Vagina (tissue), 2 donors: Measurements from ENCODE around the gene EHD3.

Source experiments
- POLR2A ChIP-seq, 2 donors: fragments of 450-650 bp; IDR thresholded peaks; one replicate each; pipeline ENCODE4 v1.6.1; 2017; ENCODE audit warnings: antibody characterized with exemption in 2 of 2, mild to moderate bottlenecking in 2 of 2, moderate library complexity in 2 of 2
- TF ChIP-seq, protein P1 (sequence below), 3 experiments: fragments of 450-650 bp in 2 of 3; fragments of 200-600 bp in 1 of 3; sonication (generic) in 1 of 3; IDR thresholded peaks; one replicate each; pipeline ENCODE4 v1.5.1; 2017 to 2019; ENCODE audit warnings: antibody characterized with exemption in 3 of 3, mild to moderate bottlenecking in 2 of 3, moderate library complexity in 2 of 3

DNA sequence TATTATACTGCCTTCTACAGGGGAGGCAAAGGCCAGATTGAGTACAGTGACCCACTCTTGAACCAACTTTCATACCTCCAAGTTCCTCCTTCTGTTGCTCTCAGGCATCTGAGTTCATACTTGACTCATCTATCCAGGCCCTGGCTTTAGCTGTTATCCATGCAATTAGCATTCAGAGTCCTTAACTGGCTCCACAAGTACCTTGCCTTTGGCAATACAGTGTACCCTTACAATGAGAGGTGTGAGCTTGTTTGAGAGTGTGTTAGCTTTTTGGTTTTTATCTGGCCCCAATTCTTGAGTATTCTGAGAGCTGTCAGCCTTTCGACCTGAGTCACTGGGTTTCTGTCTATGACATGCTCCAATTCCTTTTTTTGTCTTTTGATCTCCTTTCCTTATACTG is 60.2 kb downstream of the EHD3 start:
- TF ChIP-seq, protein P1, sequence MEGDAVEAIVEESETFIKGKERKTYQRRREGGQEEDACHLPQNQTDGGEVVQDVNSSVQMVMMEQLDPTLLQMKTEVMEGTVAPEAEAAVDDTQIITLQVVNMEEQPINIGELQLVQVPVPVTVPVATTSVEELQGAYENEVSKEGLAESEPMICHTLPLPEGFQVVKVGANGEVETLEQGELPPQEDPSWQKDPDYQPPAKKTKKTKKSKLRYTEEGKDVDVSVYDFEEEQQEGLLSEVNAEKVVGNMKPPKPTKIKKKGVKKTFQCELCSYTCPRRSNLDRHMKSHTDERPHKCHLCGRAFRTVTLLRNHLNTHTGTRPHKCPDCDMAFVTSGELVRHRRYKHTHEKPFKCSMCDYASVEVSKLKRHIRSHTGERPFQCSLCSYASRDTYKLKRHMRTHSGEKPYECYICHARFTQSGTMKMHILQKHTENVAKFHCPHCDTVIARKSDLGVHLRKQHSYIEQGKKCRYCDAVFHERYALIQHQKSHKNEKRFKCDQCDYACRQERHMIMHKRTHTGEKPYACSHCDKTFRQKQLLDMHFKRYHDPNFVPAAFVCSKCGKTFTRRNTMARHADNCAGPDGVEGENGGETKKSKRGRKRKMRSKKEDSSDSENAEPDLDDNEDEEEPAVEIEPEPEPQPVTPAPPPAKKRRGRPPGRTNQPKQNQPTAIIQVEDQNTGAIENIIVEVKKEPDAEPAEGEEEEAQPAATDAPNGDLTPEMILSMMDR (IDR thresholded peaks at IDR 0.05): no peak
- TF ChIP-seq POLR2A (IDR thresholded peaks at IDR 0.05): no peak
